ENCODE measurements around the gene STAT3.

DNA sequence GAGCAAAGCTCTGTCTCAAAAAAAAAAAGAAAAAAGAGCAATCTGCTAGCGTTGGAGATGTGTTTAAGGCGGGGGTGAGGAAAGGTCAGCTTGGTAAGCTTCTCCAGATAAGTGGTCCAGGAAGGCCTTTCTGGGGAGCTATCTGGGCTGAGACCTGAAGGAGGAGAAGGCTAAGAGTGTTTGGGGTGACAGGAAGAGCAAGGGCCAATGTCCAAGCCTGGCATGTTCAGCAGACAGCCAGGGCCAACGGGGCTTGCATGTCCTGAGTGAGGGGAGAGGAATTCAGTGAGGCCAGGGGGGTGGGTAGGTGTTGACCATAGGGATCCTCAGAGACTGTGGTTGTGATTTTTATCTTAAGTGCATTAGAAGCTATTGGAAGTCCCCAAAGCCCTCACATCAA, 84.5 kb downstream of the STAT3 start:
- TF ChIP-seq, protein P1, sequence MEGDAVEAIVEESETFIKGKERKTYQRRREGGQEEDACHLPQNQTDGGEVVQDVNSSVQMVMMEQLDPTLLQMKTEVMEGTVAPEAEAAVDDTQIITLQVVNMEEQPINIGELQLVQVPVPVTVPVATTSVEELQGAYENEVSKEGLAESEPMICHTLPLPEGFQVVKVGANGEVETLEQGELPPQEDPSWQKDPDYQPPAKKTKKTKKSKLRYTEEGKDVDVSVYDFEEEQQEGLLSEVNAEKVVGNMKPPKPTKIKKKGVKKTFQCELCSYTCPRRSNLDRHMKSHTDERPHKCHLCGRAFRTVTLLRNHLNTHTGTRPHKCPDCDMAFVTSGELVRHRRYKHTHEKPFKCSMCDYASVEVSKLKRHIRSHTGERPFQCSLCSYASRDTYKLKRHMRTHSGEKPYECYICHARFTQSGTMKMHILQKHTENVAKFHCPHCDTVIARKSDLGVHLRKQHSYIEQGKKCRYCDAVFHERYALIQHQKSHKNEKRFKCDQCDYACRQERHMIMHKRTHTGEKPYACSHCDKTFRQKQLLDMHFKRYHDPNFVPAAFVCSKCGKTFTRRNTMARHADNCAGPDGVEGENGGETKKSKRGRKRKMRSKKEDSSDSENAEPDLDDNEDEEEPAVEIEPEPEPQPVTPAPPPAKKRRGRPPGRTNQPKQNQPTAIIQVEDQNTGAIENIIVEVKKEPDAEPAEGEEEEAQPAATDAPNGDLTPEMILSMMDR (IDR thresholded peaks at IDR 0.05) = no peak
- no peak for TF ChIP-seq EZH2 (IDR thresholded peaks at IDR 0.05; ENCODE audit: borderline replicate concordance, insufficient read depth, low read depth, low read length, poor library complexity, severe bottlenecking)

Data from B cell (primary cell).